Measurements from ENCODE around the gene SIK3.

SIK3 gene

DNA sequence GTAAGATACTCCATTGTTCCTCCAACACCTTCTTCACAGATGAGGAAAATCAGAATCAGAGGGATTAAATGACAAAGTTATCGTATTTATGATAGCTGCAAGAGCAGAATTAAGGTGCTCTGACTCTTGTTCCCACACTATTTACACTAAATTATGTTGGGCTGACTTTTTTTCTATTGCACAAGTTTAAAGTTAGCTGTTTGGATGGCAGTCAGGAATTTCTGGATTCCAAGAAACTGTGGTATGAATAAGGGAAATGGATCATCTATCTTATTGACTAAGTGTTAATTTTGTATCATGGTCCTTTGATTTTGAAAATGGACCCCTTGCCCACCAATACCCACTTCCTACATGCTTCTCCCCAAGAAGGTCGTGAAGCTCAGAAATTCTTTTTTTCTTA, 240.9 kb downstream of the SIK3 start:
- TF ChIP-seq, protein P1, sequence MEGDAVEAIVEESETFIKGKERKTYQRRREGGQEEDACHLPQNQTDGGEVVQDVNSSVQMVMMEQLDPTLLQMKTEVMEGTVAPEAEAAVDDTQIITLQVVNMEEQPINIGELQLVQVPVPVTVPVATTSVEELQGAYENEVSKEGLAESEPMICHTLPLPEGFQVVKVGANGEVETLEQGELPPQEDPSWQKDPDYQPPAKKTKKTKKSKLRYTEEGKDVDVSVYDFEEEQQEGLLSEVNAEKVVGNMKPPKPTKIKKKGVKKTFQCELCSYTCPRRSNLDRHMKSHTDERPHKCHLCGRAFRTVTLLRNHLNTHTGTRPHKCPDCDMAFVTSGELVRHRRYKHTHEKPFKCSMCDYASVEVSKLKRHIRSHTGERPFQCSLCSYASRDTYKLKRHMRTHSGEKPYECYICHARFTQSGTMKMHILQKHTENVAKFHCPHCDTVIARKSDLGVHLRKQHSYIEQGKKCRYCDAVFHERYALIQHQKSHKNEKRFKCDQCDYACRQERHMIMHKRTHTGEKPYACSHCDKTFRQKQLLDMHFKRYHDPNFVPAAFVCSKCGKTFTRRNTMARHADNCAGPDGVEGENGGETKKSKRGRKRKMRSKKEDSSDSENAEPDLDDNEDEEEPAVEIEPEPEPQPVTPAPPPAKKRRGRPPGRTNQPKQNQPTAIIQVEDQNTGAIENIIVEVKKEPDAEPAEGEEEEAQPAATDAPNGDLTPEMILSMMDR (conservative IDR thresholded peaks at IDR 0.05; ENCODE audit: control insufficient read depth, insufficient read depth, low read depth, low read length) = no peak
- DNase-seq (ENCODE audit: low read depth) = peak; percentile 21
- no peak overlapping the region for H3K4me3 ChIP-seq (ENCODE audit: control insufficient read depth, low read depth, low read length)

DNA sequence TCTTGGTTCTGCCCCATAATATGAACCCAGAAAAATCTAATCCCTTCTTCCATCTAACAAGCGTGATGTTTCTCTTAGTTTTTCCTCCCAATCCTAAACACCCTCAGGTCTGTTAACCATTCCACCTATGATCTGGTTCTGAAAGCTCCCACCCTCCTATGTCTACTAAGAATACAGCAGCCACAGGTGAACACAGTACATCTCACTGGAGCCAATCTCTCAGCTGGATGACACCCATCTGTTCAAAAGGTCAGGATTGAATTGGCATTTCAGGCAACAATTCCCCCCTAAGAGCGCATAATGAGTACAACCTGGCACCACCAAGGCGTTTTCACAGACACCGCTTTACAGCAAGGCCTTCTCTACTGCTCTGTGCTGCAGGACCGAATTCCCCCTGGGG, 241.8 kb downstream of the SIK3 start:
- H3K4me3 ChIP-seq (ENCODE audit: control insufficient read depth, low read depth, low read length) = no peak overlapping the region
- TF ChIP-seq, protein P1 (conservative IDR thresholded peaks at IDR 0.05; ENCODE audit: control insufficient read depth, insufficient read depth, low read depth, low read length) = no peak
- no peak for DNase-seq (ENCODE audit: low read depth)

DNA sequence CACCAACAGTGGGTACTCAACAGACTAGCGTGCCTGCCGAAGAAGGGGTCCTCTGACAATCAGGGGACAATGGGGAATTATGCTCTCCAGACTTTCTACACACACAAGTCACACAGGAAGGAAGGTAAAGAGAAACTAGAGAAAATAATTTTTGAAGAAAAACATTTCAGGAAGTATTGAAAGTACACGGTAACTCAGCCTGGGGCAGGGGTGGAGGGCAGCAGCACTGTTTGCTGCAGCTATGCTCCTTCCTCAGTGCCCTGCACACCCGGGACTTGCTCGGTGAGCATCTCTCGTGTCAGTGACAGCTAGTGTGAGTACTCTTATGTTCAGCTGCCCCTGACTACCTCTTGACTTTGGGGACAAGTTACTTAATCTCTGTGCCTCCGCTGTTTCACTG, 242.8 kb downstream of the SIK3 start:
- TF ChIP-seq, protein P1 (conservative IDR thresholded peaks at IDR 0.05; ENCODE audit: control insufficient read depth, insufficient read depth, low read depth, low read length) = no peak
- no peak overlapping the region for H3K4me3 ChIP-seq (ENCODE audit: control insufficient read depth, low read depth, low read length)
- no peak for DNase-seq (ENCODE audit: low read depth)

DNA sequence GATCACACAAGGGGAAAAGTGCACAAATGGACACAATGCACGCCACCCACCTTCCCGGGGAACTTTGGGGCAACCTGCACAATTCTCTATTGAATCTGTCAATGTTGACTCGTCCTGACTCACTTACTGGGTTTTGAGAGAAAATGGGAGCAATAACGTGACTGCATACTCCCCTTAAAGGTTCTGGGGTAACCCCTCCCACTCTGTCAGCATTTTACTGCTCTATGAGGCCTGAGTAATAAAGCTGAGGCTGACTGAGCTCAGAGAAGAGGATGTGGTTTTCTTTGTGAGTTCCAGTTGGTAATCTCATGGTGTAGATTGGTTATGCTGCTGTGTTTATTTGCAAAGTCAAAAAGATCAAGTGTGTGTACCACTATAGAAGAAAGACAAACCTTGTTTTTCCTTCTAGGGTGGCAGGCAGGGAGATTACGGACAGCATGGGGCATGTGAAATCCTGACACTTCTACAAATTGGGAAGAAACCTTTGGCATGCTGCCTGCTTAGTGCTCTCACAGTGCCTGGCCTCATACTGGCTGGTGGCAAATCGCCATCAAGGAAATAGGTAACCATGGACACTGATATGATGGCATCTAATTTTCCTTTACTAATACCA, 244.7 kb downstream of the SIK3 start:
- H3K4me3 ChIP-seq (ENCODE audit: control insufficient read depth, low read depth, low read length) = no peak overlapping the region
- TF ChIP-seq, protein P1 (conservative IDR thresholded peaks at IDR 0.05; ENCODE audit: control insufficient read depth, insufficient read depth, low read depth, low read length) = no peak
- DNase-seq (ENCODE audit: low read depth) = peak; percentile 96

DNA sequence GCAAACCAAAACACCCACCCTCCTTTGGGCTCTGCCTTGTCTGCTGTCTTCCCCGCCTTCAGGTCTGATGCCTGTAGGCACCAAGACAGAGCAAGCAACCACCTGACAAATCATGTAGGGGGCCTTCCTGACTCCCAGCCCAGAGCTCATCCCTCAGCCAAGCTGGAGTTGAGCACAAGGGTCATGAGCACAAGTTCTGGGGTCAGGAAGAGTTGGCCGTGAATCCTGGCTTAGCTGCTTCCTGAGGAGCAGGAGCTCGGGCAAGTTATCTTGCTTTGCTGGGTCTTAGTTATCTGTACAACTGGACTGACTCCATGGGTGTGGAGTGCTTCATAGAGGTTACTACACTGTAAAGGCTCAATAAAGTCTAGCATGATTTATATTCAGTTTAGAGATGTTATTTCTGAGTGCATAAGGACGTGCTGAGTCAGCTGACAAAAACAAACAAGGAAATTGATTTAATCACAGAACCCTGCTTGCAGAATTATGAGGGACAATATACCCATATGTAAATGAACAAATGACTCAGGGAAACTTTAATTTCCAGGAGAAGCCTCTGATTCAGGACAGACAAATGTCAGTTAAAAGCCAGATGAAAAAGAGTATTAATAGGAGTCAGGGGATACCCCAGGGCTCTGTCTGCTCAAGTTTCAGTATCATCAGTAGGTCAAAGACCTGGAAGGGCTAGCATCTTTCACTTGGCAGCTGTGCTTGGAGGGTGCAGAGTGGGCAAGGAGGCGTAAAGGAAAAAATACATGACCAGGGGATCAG, 245.8 kb downstream of the SIK3 start:
- DNase-seq (ENCODE audit: low read depth) = peak; percentile 80

DNA sequence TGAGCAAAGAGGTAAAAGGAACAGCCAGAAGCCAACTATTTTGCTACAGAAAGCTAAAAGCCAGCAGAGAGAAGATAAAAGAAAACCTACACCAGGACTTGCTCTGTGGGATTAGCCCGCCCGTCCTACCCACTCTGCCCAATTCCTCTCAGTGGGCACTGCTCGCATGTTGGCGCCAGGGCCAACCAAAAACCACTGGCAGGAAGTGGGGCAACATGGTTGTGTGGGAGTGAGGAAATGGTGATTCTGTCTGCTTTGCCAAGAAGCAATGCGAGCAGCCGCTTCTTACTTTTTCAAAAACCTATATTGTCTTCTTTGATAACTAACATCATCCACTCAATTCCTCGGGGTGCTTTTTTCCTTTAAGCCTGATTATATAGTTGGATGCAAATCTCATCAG, 246.6 kb downstream of the SIK3 start:
- no peak overlapping the region for H3K4me3 ChIP-seq (ENCODE audit: control insufficient read depth, low read depth, low read length)
- TF ChIP-seq, protein P1 (conservative IDR thresholded peaks at IDR 0.05; ENCODE audit: control insufficient read depth, insufficient read depth, low read depth, low read length) = no peak

More for the DNA sequence above, 245.8 kb downstream of the SIK3 start:
- no peak overlapping the region for H3K4me3 ChIP-seq (ENCODE audit: control insufficient read depth, low read depth, low read length)
- TF ChIP-seq, protein P1 (conservative IDR thresholded peaks at IDR 0.05; ENCODE audit: control insufficient read depth, insufficient read depth, low read depth, low read length) = no peak

More for the DNA sequence above, 246.6 kb downstream of the SIK3 start:
- DNase-seq (ENCODE audit: low read depth) = peak; percentile 23
